CD14-positive monocyte (primary cell): Measurements from ENCODE around the gene C9orf78. TPM values are rescaled to one million over a fixed set of nuclear protein-coding genes. Genes with fewer than 3 reads are reported as not detected.
"Not testable (repeated sequence)": the region's sequence is repeated elsewhere in the genome, so short reads cannot be mapped to it uniquely, and the experiment has no call there.

Source experiments
- DNase-seq, 3 donors: peaks; one replicate each; pipeline ENCODE4 v3.0.0-alpha.2; 2011 to 2022
- H2AFZ ChIP-seq: 2 replicates; pipeline ENCODE4 v1.6.0; 2012; ENCODE audit warnings: mild to moderate bottlenecking, low read depth, low read length, inconsistent platforms; ENCODE audit not compliant: insufficient read depth, poor library complexity, severe bottlenecking
- H3K27ac ChIP-seq, 2 donors: 1 replicate in 1 of 2; 2 replicates in 1 of 2; pipeline ENCODE4 v1.5.1; 2012 to 2013; ENCODE audit warnings: low read length in 2 of 2, control low read depth in 1 of 2, inconsistent platforms in 1 of 2, low read depth in 1 of 2, mild to moderate bottlenecking in 1 of 2
- H3K27me3 ChIP-seq, 2 donors: one replicate each; pipeline versions ENCODE4 v1.6.0 to v1.6.1; 2011 to 2013; ENCODE audit warnings: low read length in 2 of 2; ENCODE audit not compliant: control insufficient read depth in 2 of 2, insufficient read depth in 2 of 2
- H3K36me3 ChIP-seq, 2 donors: replicated peaks in 1 of 2; 1 replicate in 1 of 2; 2 replicates in 1 of 2; pipeline versions ENCODE4 v1.5.1 to v1.6.1; 2012 to 2013; ENCODE audit warnings: low read length in 2 of 2, control low read depth in 1 of 2, inconsistent platforms in 1 of 2, mild to moderate bottlenecking in 1 of 2; ENCODE audit not compliant: insufficient read depth in 2 of 2, control insufficient read depth in 1 of 2
- H3K4me1 ChIP-seq, 2 donors: 1 replicate in 1 of 2; 2 replicates in 1 of 2; pipeline versions ENCODE4 v1.5.1 to v1.6.1; 2012 to 2013; ENCODE audit warnings: low read length in 2 of 2, control low read depth in 1 of 2, inconsistent platforms in 1 of 2, mild to moderate bottlenecking in 1 of 2, moderate library complexity in 1 of 2; ENCODE audit not compliant: insufficient read depth in 2 of 2, control insufficient read depth in 1 of 2
- H3K4me2 ChIP-seq: replicated peaks from 2 replicates; pipeline ENCODE3; 2012; ENCODE audit warnings: low read length, moderate library complexity, mild to moderate bottlenecking; ENCODE audit not compliant: poor library complexity, severe bottlenecking; ENCODE audit errors: extremely low read depth
- H3K4me3 ChIP-seq, 3 experiments: fragments of 200-600 bp in 1 of 3; sonication (generic) in 1 of 3; replicated peaks in 1 of 3; 1 replicate in 2 of 3; 2 replicates in 1 of 3; pipeline ENCODE4 v1.5.1; 2011 to 2013; ENCODE audit warnings: low read length in 3 of 3, mild to moderate bottlenecking in 3 of 3, control low read depth in 2 of 3, low read depth in 2 of 3, inconsistent platforms in 1 of 3, moderate library complexity in 1 of 3
- H3K79me2 ChIP-seq: 2 replicates; pipeline ENCODE4 v1.6.0; 2012; ENCODE audit warnings: mild to moderate bottlenecking, control low read depth, inconsistent platforms, low read length, moderate library complexity; ENCODE audit not compliant: insufficient read depth
- H3K9ac ChIP-seq: 2 replicates; pipeline ENCODE4 v1.6.0; 2017; ENCODE audit warnings: low read length, mild to moderate bottlenecking; ENCODE audit not compliant: insufficient read depth, poor library complexity, severe bottlenecking
- H3K9me3 ChIP-seq, 2 donors: replicated peaks in 1 of 2; 1 replicate in 1 of 2; 2 replicates in 1 of 2; pipeline versions ENCODE4 v1.5.1 to v1.6.1; 2012 to 2013; ENCODE audit warnings: low read length in 2 of 2, control low read depth in 1 of 2; ENCODE audit not compliant: control insufficient read depth in 1 of 2, insufficient read depth in 1 of 2
- H4K20me1 ChIP-seq: 2 replicates; pipeline ENCODE4 v1.6.0; 2012; ENCODE audit warnings: mild to moderate bottlenecking, low read length, control low read depth, moderate library complexity; ENCODE audit not compliant: insufficient read depth
- H3K27ac Mint-ChIP-seq, 7 donors: one replicate each; pipeline ENCODE4 v1.8.0; 2020; ENCODE audit warnings: mild to moderate bottlenecking in 7 of 7, mixed read lengths in 7 of 7, moderate library complexity in 6 of 7, inconsistent platforms in 2 of 7
- H3K27me3 Mint-ChIP-seq, 3 donors: one replicate each; pipeline ENCODE4 v1.8.0; 2021 to 2022; ENCODE audit warnings: low read depth in 3 of 3, mild to moderate bottlenecking in 3 of 3, mixed read lengths in 3 of 3, moderate library complexity in 3 of 3, inconsistent platforms in 1 of 3
- H3K36me3 Mint-ChIP-seq, 2 donors: one replicate each; pipeline ENCODE4 v1.8.0; 2020; ENCODE audit warnings: mixed read lengths in 2 of 2, inconsistent platforms in 1 of 2, mild to moderate bottlenecking in 1 of 2
- H3K4me1 Mint-ChIP-seq: one replicate; pipeline ENCODE4 v1.8.0; 2020; ENCODE audit warnings: mild to moderate bottlenecking, mixed read lengths
- H3K4me3 Mint-ChIP-seq, 2 donors: one replicate each; pipeline ENCODE4 v1.8.0; 2020; ENCODE audit warnings: mild to moderate bottlenecking in 2 of 2, mixed read lengths in 2 of 2, moderate library complexity in 1 of 2
- H3K9me3 Mint-ChIP-seq, 7 donors: one replicate each; pipeline ENCODE4 v1.8.0; 2020 to 2022; ENCODE audit warnings: mixed read lengths in 7 of 7, mild to moderate bottlenecking in 6 of 7, moderate library complexity in 6 of 7, inconsistent platforms in 2 of 7
- WGBS: methylation state at CpG from one replicate; pipeline ENCODE4 v1.1.5; 2013; ENCODE audit warnings: missing lambda C conversion rate; ENCODE audit not compliant: insufficient coverage; 5-methylcytosine and 5-hydroxymethylcytosine counted together
- intact Hi-C, 2 donors: fragments of 100-400 bp; cut with micrococcal nuclease; formaldehyde crosslinking; loops; one replicate each; pipeline versions ENCODE4 v1.15.0 to v1.15.1; 2023
- polyA plus RNA-seq, 3 donors: library from polyadenylated mRNA; depleted of rRNA in 1 of 3; unstranded in 2 of 3; stranded (reverse) in 1 of 3; fragments of 300-500 nt in 2 of 3; fragments of >200 nt in 1 of 3; fragmentation: Illumina TruSeq in 2 of 3; gene quantifications; 1 replicate in 2 of 3; 2 replicates in 1 of 3; pipeline ENCODE4 v1.2.3, GENCODE V29; 2012 to 2021
- TF ChIP-seq, protein P1 (sequence below): fragments of 200-600 bp; IDR thresholded peaks from one replicate; pipeline ENCODE4 v1.8.0; 2022; ENCODE audit warnings: antibody characterized with exemption, mild to moderate bottlenecking

Gene C9orf78
- polyA plus RNA-seq, 3 donors, result 53.3 to 82.4 (median 65.5) TPM

DNA sequence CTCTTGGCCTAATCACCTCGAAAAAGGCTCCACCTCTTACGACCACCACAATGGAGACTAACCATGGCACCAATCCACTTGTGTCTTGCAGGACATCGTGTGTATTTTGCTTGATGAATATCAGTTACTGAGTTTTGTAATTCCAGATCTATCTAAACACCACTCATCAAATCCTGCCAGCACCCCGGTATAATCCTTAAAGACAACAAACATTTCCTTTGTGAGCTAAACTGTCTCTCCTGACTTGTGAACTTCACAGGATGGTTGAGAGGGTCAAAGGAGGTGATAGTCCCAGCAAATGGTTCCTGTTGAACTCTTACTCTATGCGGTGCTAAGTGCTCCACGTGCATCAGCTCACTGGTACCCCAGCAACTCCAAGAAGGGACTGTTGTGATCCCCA lies 36.1 kb downstream of the C9orf78 start:
- Mint-ChIP-seq H3K27ac (no peak overlapping the region), H3K4me3 (no peak overlapping the region), H3K36me3 (no peaks in the 10 kb centered on the region), H3K9me3 (no peaks in the 10 kb centered on the region), H3K27me3 (peaks cover 9 to 11% (median 11%) of the 10 kb centered on the region in 3 donors), H3K4me1 (peaks cover 5% of the 10 kb centered on the region)
- Histone ChIP-seq H3K4me2 (no peak overlapping the region), H3K4me3 (no peak overlapping the region), H3K27me3 (no peaks in the 10 kb centered on the region), H3K9ac (no peak overlapping the region), H3K9me3 (no peaks in the 10 kb centered on the region), H2AFZ (no peak overlapping the region), H3K27ac (no peak overlapping the region), H3K36me3 (no peaks in the 10 kb centered on the region), H4K20me1 (peaks cover 5% of the 10 kb centered on the region), H3K79me2 (peaks cover 7% of the 10 kb centered on the region), H3K4me1 (peaks cover 4 to 6% of the 10 kb centered on the region in 2 donors)
- TF ChIP-seq, protein P1, sequence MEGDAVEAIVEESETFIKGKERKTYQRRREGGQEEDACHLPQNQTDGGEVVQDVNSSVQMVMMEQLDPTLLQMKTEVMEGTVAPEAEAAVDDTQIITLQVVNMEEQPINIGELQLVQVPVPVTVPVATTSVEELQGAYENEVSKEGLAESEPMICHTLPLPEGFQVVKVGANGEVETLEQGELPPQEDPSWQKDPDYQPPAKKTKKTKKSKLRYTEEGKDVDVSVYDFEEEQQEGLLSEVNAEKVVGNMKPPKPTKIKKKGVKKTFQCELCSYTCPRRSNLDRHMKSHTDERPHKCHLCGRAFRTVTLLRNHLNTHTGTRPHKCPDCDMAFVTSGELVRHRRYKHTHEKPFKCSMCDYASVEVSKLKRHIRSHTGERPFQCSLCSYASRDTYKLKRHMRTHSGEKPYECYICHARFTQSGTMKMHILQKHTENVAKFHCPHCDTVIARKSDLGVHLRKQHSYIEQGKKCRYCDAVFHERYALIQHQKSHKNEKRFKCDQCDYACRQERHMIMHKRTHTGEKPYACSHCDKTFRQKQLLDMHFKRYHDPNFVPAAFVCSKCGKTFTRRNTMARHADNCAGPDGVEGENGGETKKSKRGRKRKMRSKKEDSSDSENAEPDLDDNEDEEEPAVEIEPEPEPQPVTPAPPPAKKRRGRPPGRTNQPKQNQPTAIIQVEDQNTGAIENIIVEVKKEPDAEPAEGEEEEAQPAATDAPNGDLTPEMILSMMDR, result no peak
- intact Hi-C loops, result no loop called here
- WGBS, result 67% methylated on average over 1 of the region's 6 CpGs
- no peak for DNase-seq

DNA sequence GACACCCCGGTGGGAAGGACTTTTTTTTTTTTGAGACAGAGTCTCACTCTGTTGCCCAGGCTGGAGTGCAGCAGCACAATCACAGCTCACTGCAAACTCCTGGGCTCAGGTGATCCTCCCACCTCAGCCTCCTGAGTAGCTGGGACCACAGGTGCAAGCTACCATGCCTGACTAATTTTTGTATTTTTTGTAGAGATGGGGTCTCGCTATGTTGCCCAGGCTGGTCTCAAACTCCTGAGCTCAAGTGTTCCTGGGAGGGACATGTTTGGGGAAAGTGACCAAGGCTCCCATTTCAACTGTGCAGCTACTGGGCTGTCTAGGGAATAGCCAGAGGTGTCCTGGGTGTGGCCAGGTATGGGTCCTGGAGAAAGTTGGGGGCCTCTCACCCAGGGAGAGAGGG lies 39.0 kb downstream of the C9orf78 start:
- H3K4me3 ChIP-seq, H3K9me3 Mint-ChIP-seq, H3K4me3 Mint-ChIP-seq, H3K79me2 ChIP-seq, H3K36me3 Mint-ChIP-seq, H3K36me3 ChIP-seq, H3K4me1 ChIP-seq, H3K4me2 ChIP-seq, intact Hi-C loops, DNase-seq, H3K27me3 ChIP-seq, H4K20me1 ChIP-seq, H3K4me1 Mint-ChIP-seq, H2AFZ ChIP-seq, H3K27ac ChIP-seq, H3K27ac Mint-ChIP-seq, H3K9ac ChIP-seq, H3K9me3 ChIP-seq: not testable (repeated sequence)
- 92% methylated on average over 2 of the region's 2 CpGs for WGBS
- peaks cover 14 to 18% (median 17%) of the 10 kb centered on the region in 3 donors for H3K27me3 Mint-ChIP-seq
